ENCODE results near the gene HIGD1B. TPM values are rescaled to one million over a fixed set of nuclear protein-coding genes. Genes with fewer than 3 reads are reported as not detected.

HIGD1B gene
- total RNA-seq, 1 donor, result not detected

- TF ChIP-seq, protein P1, sequence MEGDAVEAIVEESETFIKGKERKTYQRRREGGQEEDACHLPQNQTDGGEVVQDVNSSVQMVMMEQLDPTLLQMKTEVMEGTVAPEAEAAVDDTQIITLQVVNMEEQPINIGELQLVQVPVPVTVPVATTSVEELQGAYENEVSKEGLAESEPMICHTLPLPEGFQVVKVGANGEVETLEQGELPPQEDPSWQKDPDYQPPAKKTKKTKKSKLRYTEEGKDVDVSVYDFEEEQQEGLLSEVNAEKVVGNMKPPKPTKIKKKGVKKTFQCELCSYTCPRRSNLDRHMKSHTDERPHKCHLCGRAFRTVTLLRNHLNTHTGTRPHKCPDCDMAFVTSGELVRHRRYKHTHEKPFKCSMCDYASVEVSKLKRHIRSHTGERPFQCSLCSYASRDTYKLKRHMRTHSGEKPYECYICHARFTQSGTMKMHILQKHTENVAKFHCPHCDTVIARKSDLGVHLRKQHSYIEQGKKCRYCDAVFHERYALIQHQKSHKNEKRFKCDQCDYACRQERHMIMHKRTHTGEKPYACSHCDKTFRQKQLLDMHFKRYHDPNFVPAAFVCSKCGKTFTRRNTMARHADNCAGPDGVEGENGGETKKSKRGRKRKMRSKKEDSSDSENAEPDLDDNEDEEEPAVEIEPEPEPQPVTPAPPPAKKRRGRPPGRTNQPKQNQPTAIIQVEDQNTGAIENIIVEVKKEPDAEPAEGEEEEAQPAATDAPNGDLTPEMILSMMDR (IDR thresholded peaks at IDR 0.05; ENCODE audit: insufficient read depth, low read depth, low read length), result no peak
- DNase-seq (ENCODE audit: low read depth), result no peak
- no peak overlapping the region for H3K4me3 ChIP-seq (ENCODE audit: low read depth, low read length)
These were observed 2.3 kb downstream of the HIGD1B start for GRCh38 chr17:44850025-44850424.

GRCh38 chr17:44850612-44851011 lies 2.9 kb downstream of the HIGD1B start:
- no peak for DNase-seq (ENCODE audit: low read depth)
- H3K4me3 ChIP-seq (ENCODE audit: low read depth, low read length), result no peak overlapping the region
- TF ChIP-seq, protein P1 (IDR thresholded peaks at IDR 0.05; ENCODE audit: insufficient read depth, low read depth, low read length), result no peak

- H3K4me3 ChIP-seq (ENCODE audit: low read depth, low read length), result no peak overlapping the region
- DNase-seq (ENCODE audit: low read depth), result no peak
- TF ChIP-seq, protein P1 (IDR thresholded peaks at IDR 0.05; ENCODE audit: insufficient read depth, low read depth, low read length), result no peak
These were observed 6.5 kb downstream of the HIGD1B start for GRCh38 chr17:44854192-44854591.

DNA sequence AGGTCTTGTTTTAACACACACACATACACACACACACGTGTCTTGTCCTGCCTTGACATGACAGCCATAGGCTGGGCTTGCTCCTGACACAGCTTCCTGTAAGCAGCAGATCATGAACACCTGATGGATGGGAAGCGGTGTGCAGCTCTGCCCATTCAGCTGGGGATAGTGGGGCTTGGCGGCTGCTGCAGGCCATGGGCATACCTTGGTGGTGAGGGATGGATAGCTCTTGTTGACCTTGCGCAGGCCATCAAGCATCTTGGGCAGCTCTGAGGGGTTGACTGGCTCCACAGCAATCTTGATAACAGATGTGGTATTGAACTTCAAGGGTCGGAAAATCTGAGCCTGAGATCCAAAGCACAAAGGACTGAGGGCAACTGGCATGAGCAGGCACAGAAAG lies 12.0 kb downstream of the HIGD1B start:
- no peak overlapping the region for H3K4me3 ChIP-seq (ENCODE audit: low read depth, low read length)
- TF ChIP-seq, protein P1 (IDR thresholded peaks at IDR 0.05; ENCODE audit: insufficient read depth, low read depth, low read length), result no peak
- no peak for DNase-seq (ENCODE audit: low read depth)

- TF ChIP-seq, protein P1 (IDR thresholded peaks at IDR 0.05; ENCODE audit: insufficient read depth, low read depth, low read length), result no peak
- H3K4me3 ChIP-seq (ENCODE audit: low read depth, low read length), result no peak overlapping the region
- no peak for DNase-seq (ENCODE audit: low read depth)
These were observed 14.7 kb downstream of the HIGD1B start for GRCh38 chr17:44862278-44862914.

GRCh38 chr17:44863061-44863918 lies 15.6 kb downstream of the HIGD1B start:
- no peak overlapping the region for H3K4me3 ChIP-seq (ENCODE audit: low read depth, low read length)
- TF ChIP-seq, protein P1 (IDR thresholded peaks at IDR 0.05; ENCODE audit: insufficient read depth, low read depth, low read length), result no peak
- no peak for DNase-seq (ENCODE audit: low read depth)
